Lower leg skin (tissue), 3 donors: ENCODE measurements around the gene CYBA.

Experiments used
- POLR2A ChIP-seq, 2 donors: fragments of 450-650 bp; IDR thresholded peaks; one replicate each; pipeline ENCODE4 v1.6.1; 2016 to 2017; ENCODE audit warnings: antibody characterized with exemption in 2 of 2, mild to moderate bottlenecking in 1 of 2, moderate library complexity in 1 of 2
- TF ChIP-seq, protein P1 (sequence below), 3 donors: fragments of 450-650 bp; IDR thresholded peaks; one replicate each; pipeline ENCODE4 v1.5.1; 2016; ENCODE audit warnings: antibody characterized with exemption in 3 of 3, mild to moderate bottlenecking in 3 of 3, moderate library complexity in 2 of 3

- TF ChIP-seq, protein P1, sequence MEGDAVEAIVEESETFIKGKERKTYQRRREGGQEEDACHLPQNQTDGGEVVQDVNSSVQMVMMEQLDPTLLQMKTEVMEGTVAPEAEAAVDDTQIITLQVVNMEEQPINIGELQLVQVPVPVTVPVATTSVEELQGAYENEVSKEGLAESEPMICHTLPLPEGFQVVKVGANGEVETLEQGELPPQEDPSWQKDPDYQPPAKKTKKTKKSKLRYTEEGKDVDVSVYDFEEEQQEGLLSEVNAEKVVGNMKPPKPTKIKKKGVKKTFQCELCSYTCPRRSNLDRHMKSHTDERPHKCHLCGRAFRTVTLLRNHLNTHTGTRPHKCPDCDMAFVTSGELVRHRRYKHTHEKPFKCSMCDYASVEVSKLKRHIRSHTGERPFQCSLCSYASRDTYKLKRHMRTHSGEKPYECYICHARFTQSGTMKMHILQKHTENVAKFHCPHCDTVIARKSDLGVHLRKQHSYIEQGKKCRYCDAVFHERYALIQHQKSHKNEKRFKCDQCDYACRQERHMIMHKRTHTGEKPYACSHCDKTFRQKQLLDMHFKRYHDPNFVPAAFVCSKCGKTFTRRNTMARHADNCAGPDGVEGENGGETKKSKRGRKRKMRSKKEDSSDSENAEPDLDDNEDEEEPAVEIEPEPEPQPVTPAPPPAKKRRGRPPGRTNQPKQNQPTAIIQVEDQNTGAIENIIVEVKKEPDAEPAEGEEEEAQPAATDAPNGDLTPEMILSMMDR (IDR thresholded peaks at IDR 0.05): no peak
- no peak for TF ChIP-seq POLR2A (IDR thresholded peaks at IDR 0.05)
Measured at GRCh38 chr16:88634994-88635670, 15.7 kb downstream of the CYBA start.
